HG03439 (cell line): ENCODE results near the gene LOXL3.
"Not testable (repeated sequence)": the region's sequence is repeated elsewhere in the genome, so short reads cannot be mapped to it uniquely, and the experiment has no call there.

Experiments
- ATAC-seq: cut with Tn5 transposase; IDR thresholded peaks from one replicate; pipeline ENCODE4 v1.9.1; 2021; ENCODE audit warnings: mild to moderate bottlenecking, moderate library complexity; ENCODE audit not compliant: unreplicated experiment

Gene LOXL3

GRCh38 chr2:74573747-74574562 is 20.2 kb upstream of the LOXL3 start:
- ATAC-seq, result no peak

DNA sequence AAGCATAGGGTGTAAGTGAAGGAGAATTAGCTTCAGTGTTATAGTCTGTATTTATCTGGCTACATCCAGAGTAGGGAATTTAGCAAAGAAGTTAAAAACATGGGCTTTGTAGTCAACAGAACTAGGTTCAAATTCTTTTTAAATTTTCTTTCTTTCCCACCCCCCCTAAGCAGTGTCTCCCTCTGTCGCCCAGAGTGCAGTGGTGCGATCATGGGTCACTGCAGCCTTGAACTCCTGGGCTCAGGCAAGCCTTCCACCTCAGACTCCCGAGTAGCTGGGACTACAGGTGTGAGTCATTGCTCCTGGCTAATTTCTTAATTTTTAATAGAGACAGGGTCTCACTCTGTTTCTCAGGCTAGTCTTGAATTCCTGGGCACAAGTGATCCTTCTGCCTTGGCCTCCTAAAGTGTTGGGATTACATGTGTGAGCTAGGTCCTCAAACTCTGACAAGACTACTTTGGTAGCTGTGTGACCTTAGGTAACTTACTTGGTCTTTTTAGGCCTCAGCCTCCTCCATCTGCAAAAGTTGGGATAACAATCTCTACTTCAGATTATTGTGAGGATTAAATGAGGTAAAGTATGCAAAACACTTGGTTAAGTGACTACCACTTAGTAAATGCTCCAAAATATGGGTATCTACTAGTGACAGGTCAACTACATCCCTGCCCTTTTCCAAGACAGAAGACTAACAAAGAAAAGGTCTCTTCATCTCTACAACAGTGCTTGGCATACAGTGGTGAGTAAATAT is 18.6 kb upstream of the LOXL3 start:
- ATAC-seq, result no peak

- ATAC-seq, result peak; percentile 57
Measured at GRCh38 chr2:74571058-74571457, 17.3 kb upstream of the LOXL3 start.

GRCh38 chr2:74569686-74570085 is 15.9 kb upstream of the LOXL3 start:
- no peak for ATAC-seq

- no peak for ATAC-seq
Measured at GRCh38 chr2:74567881-74568280, 14.1 kb upstream of the LOXL3 start.

- no peak for ATAC-seq
Measured at GRCh38 chr2:74566754-74567085, 13.0 kb upstream of the LOXL3 start.

DNA sequence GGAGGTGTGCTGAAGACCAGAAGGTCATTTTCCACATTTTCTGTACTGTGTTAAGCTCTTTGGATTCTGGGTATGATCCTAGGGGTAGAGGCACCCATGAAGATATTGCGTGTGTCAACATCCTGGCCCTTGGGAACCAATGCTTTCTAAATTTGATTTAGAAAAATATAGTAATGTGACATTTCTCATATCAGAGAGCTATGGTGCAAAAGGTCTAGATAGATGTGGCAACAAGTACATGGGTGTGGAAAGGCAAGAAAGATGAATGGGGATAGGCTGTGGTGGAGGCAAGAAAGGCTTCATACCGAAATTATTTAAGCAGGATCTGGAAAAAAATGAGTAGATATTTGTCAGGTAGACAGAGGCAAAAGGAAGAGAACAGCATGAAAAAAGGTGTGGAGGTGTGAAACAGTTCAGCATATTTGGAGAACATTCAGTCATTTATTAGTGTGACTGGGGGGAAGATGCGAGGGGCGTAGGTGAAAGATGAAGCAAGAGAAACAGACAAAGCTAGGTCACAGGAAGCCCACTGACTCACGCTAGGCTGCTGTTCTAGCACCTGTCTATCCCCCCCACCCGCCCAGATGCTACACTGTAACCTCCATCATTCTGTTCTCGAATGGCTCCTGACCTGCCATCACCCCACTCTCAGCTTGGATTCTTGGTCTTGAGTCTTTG is 12.5 kb upstream of the LOXL3 start:
- ATAC-seq, result no peak

DNA sequence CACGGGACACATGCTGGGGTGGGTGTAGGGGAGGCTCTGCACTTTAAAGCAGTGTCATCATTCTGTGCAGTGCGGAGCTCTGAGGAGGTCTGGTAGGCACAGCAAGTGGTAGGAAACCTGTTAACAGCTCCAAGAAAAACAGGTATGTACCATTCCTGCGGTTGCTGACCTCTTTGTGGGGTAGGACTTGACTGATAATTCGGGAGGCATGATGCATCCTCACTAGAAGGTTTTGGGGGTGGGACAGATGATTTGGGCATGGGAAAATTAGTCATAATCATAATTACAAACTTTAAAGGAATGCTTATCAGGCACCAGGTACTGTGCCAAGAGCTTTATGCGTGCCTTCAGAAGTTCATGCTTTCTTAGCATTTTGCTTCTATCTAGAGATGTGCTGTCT is 10.5 kb upstream of the LOXL3 start:
- no peak for ATAC-seq

GRCh38 chr2:74562126-74562775 is 8.5 kb upstream of the LOXL3 start:
- ATAC-seq, result no peak

GRCh38 chr2:74561022-74561421 is 7.3 kb upstream of the LOXL3 start:
- not testable (repeated sequence) for ATAC-seq

DNA sequence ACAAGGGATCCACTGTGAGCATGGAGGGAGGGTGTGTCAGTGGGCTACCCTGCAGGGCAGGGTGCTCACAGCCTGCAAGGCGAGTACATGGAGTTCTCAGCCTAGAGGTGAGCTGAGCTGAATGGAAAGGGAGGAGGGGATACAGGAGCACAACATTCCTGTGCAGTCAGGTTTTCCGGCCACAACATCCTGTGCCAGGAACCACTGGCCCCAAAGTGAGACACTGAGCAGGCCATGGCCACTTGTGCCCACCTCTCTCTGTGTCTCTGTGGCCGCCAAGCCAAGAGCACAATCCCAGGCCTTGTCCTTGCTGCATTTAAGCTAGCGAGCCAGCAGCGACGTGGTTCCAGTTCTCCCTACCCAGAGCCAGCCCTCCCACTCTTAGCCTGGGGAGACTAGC is 6.8 kb upstream of the LOXL3 start:
- no peak for ATAC-seq

GRCh38 chr2:74559912-74560311 is 6.2 kb upstream of the LOXL3 start:
- ATAC-seq, result no peak

GRCh38 chr2:74558284-74559230 is 4.8 kb upstream of the LOXL3 start:
- no peak for ATAC-seq

DNA sequence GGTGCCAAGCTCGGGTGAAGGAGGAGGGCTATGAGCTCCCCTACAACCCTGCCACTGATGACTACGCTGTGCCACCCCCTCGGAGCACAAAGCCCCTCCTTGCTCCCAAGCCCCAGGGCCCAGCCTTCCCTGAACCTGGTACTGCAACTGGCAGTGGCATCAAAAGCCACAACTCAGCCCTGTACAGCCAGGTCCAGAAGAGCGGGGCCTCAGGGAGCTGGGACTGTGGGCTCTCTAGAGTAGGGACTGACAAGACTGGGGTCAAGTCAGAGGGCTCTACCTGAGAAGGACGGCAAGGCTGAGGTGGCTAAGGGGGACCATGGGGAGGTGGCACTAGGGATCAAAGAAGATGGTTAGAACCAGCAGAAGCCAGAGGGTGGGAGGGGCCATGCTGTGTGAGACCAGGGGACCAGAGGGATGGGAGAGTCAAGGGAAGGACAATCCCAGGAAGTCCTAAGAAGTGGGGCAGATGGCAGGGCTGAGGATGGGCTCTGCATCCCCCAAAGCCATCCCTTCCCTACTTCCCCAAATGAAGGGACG is 3.2 kb upstream of the LOXL3 start:
- no peak for ATAC-seq

DNA sequence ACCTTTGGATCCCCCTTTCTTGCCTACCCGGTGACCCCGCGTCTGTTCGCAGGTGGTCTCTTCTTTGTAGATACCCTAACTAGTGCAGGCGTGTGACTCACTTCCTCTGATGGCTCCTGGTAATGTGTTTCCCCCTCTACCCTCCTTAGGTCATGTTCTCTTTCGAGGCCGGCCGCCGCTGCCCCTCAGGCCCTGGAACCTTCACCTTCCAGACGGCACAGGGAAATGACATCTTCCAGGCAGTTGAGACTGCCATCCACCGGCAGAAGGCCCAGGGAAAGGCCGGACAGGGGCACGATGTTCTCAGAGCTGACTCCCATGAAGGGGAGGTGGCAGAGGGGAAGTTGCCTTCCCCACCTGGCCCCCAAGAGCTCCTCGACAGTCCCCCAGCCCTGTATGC is 2.4 kb upstream of the LOXL3 start:
- ATAC-seq, result no peak

GRCh38 chr2:74555610-74556103 is 1.9 kb upstream of the LOXL3 start:
- no peak for ATAC-seq

DNA sequence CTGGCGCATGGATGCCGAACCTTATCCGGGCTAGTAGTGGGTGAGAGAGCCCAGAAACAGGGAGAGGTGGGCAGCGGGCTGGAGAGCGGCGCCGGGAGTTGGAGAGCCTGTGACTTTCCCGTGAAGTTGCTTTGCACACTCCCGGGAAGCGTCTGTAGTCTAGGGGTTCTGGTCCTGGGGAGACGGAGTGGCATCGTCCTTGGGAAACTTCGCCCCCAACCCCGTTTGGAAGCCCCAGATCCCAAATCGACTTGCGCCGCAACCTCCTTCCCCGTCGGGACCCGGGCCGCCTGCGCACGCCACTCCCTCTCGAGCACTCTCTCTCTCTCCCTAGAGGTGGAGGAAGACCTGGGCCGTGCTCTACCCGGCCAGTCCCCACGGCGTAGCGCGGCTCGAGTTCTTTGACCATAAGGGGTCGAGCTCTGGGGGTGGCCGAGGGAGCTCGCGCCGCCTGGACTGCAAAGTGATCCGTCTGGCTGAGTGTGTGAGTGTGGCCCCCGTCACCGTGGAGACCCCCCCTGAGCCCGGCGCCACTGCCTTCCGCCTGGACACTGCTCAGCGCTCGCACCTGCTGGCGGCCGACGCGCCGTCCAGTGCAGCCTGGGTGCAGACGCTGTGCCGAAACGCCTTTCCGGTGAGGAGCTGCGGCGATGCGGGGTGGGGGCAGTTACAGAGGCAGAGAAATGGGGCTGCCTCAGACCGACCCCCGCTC is 1.2 kb upstream of the LOXL3 start:
- peak; percentile 40 for ATAC-seq

DNA sequence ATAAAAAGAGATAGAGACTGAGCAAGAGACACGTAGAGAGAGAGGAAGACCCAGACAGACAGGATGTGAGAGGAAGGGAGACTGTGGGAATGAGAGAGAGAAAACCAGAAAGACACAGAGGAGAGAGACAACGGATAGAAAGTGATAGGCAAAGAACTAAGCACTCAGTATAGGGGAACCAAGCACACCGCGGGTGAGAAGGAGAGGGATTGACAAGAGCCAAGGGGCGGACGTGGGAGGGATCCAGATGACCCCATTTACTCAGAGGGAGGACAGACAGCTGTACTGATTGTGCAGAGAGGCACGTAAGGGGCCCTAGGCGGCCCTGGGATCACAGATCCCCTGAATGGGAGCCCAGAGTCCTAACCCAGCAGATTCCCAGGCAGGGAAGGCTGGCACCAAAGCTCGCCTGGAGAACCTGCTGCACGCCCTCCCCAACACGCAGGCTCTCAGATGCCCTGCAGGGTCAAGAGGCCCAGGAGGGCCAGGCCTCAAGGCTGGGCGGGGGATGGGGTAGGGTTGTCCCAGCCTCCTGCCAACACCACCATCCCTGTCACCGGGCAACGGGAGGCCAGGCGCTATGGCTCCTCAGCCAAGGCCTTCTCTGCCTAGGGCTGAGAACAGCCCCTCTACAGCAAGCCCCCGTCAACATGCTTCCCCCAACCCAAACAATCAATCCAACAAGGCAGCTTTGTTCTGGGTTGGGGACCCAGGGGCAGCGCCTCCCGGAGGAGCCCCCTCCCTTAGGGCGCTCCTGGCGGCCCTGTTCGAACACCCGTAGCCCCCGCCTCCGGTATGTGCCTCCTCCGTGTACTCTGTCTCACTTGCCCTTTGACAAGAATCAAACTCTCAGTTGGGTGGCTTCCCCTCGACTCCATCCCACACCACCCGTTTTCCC is 579 bp downstream of the LOXL3 start:
- no peak for ATAC-seq
